ENCODE measurements around the gene SALL3. TPM values are rescaled to one million over a fixed set of nuclear protein-coding genes. Genes with fewer than 3 reads are reported as not detected.

SALL3 gene
- total and polyA plus RNA-seq, 9 donors, result 0.13 to 0.15 TPM; not detected in 7

DNA sequence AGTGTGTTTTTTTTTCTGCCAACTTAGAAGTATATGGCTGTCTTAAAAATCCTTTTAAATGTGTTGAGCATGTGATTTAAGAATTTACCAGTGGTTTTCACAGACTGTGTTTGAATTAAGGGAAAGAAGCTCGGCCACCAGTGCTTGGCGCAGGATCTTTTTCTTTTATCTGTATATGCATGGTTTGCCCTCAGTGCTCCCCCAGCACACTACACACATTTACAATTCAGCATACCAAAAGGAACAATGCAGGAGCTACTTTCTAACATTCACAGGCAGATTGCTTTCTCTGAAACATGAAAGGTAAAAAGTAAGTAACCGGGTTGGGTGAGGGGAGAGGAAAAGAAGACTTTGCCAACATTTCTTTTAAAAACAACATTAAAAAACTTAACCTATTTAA is 3.9 kb downstream of the SALL3 start:
- intact Hi-C loops (cut with DNase I), result no loop called here
- TF ChIP-seq, protein P1, sequence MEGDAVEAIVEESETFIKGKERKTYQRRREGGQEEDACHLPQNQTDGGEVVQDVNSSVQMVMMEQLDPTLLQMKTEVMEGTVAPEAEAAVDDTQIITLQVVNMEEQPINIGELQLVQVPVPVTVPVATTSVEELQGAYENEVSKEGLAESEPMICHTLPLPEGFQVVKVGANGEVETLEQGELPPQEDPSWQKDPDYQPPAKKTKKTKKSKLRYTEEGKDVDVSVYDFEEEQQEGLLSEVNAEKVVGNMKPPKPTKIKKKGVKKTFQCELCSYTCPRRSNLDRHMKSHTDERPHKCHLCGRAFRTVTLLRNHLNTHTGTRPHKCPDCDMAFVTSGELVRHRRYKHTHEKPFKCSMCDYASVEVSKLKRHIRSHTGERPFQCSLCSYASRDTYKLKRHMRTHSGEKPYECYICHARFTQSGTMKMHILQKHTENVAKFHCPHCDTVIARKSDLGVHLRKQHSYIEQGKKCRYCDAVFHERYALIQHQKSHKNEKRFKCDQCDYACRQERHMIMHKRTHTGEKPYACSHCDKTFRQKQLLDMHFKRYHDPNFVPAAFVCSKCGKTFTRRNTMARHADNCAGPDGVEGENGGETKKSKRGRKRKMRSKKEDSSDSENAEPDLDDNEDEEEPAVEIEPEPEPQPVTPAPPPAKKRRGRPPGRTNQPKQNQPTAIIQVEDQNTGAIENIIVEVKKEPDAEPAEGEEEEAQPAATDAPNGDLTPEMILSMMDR (IDR thresholded peaks at IDR 0.05), result no peak
- TF ChIP-seq POLR2A (IDR thresholded peaks at IDR 0.05), result no peak
- TF ChIP-seq EP300 (IDR thresholded peaks at IDR 0.05), result no peak
- Histone ChIP-seq H3K4me1 (ENCODE audit: insufficient read depth) (peaks cover 6% of the 10 kb centered on the region), H3K27ac (no peak overlapping the region), H3K4me3 (no peak overlapping the region), H3K9me3 (peaks cover 0 to 4% of the 10 kb centered on the region in 2 donors), H3K36me3 (no peaks in the 10 kb centered on the region), H3K27me3 (peaks cover 2% of the 10 kb centered on the region)
- no peak for DNase-seq
- 43 to 47% (median 43%) methylated on average over 3 of the region's 3 CpGs for WGBS, 3 donors

DNA sequence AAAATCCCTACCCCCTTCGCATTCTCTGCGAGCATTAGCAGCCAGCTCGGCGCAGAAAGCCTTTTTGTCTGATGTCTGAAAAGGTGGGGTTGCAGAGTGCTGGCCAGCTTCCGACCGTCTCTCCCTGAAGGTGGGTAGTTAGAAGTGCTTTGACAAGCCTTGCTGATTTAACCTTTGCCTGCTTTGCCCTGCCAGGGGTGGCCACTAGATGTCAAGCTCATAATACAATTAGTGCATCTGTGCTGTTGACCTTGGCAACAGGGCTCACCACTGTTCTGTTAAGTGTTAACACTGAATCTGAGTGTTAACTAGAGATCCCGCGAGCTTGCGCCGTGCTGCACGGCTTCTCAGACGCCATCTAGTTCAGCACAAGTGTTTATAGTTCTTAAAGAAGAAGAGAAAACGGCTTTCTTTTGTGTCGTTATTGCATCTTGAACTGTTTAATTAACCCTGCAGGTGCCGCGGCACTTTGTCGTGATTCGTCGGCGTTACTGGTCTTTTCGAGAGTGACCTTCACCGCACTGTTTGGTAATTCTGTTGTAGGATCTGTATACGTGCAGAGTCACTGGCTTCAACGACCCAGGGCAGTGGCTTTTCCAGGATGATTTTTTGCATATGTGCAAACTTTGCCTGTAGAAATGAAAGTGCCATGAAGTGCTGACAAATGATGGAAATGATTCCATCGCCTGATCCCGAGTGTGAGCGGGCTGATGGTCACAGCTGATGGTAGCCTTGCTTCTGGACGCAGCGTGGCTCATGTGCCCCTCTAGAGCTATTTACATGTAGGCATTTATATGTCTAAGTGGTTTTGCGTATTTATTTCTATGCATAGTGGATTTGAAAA is 5.5 kb downstream of the SALL3 start:
- Histone ChIP-seq H3K27ac (no peak overlapping the region), H3K27me3 (peaks cover 2% of the 10 kb centered on the region), H3K36me3 (no peaks in the 10 kb centered on the region), H3K4me1 (ENCODE audit: insufficient read depth) (peaks cover 3% of the 10 kb centered on the region), H3K4me3 (no peak overlapping the region), H3K9me3 (peaks cover 0 to 4% of the 10 kb centered on the region in 2 donors)
- 20 to 28% (median 27%) methylated on average over 30 of the region's 30 CpGs for WGBS, 3 donors
- intact Hi-C loops (cut with DNase I), result no loop called here
- TF ChIP-seq, protein P1 (IDR thresholded peaks at IDR 0.05), result no peak
- TF ChIP-seq EP300 (IDR thresholded peaks at IDR 0.05) (no peak), POLR2A (IDR thresholded peaks at IDR 0.05) (no peak)
- DNase-seq, result no peak

DNA sequence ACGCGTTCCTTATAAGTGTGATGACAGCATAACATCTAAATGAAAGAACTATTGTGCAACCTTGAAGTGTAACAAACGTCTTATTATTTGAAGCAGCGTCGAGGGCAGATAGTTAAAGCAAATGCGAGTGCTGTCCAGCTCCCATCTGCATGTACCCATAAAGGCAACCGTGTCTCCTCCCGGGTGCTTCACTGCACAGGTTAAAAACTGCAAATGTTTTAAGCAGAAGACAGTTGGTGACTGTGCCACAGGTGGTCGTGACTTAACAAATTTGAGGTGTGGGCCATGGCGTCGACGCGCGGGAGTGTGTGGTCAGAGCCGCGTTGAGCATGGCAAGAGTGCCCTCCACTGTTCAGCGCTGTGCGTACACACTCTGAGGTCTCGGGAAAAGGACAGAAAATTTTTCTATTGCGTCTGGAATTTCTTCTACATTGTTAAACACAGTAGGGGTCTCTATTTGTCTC is 6.4 kb downstream of the SALL3 start:
- TF ChIP-seq, protein P1 (IDR thresholded peaks at IDR 0.05), result no peak
- TF ChIP-seq POLR2A (IDR thresholded peaks at IDR 0.05), result no peak
- TF ChIP-seq EP300 (IDR thresholded peaks at IDR 0.05), result no peak

DNA sequence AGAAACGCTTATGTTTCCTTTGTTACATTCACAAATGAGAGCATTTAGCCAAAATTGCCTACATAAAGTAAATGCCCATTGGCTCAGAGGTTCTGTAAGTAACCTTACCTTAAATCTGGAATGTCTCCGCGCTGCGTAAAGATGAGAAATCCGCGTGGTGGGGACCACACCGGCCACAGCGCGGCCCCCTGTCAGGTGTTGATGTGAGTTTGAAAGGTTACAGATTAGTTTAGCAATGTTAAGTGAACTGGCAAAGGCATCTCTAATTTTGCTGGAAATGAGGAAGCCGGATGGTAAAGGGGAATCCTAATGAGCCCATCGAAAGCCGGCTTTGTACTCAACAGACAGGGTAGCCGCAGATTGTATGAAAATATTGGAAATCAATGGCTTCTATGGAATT is 11.8 kb downstream of the SALL3 start:
- no peaks in the 10 kb centered on the region for H3K4me1 ChIP-seq (ENCODE audit: insufficient read depth)
- no peak for TF ChIP-seq EP300 (IDR thresholded peaks at IDR 0.05)
- TF ChIP-seq, protein P1 (IDR thresholded peaks at IDR 0.05), result no peak
- TF ChIP-seq POLR2A (IDR thresholded peaks at IDR 0.05), result no peak
- intact Hi-C loops (cut with DNase I), result no loop called here
- no peak for DNase-seq
- H3K27me3 ChIP-seq, result no peaks in the 10 kb centered on the region
- H3K36me3 ChIP-seq, result no peaks in the 10 kb centered on the region
- no peaks in the 10 kb centered on the region for H3K9me3 ChIP-seq
- WGBS, 3 donors, result 82 to 85% (median 84%) methylated on average over 13 of the region's 13 CpGs
- H3K27ac ChIP-seq, result no peak overlapping the region
- H3K4me3 ChIP-seq, result no peak overlapping the region

More for the DNA sequence above, 6.4 kb downstream of the SALL3 start:
- no peak for DNase-seq
- H3K4me3 ChIP-seq, result no peak overlapping the region
- H3K27me3 ChIP-seq, result no peaks in the 10 kb centered on the region
- intact Hi-C loops (cut with DNase I), result no loop called here
- H3K4me1 ChIP-seq (ENCODE audit: insufficient read depth), result peaks cover 1% of the 10 kb centered on the region
- peaks cover 0 to 4% of the 10 kb centered on the region in 2 donors for H3K9me3 ChIP-seq
- H3K27ac ChIP-seq, result no peak overlapping the region
- WGBS, 3 donors, result 6 to 11% (median 9%) methylated on average over 20 of the region's 20 CpGs
- no peaks in the 10 kb centered on the region for H3K36me3 ChIP-seq

Data from ovary (tissue), 9 donors.